ENCODE data around the gene NTRK3.

The NTRK3 gene

GRCh38 chr15:88126695-88127431, 129.7 kb downstream of the NTRK3 start:
- intact Hi-C loops (cut with micrococcal nuclease) = no loop called here
- Mint-ChIP-seq H3K36me3 (ENCODE audit: low read depth) (no peaks in the 10 kb centered on the region), H3K27me3 (no peaks in the 10 kb centered on the region), H3K27ac (no peak overlapping the region), H3K4me1 (ENCODE audit: low read depth) (no peaks in the 10 kb centered on the region), H3K9me3 (no peaks in the 10 kb centered on the region), H3K4me3 (no peak overlapping the region)

- H3K27ac Mint-ChIP-seq = no peak overlapping the region
- no peaks in the 10 kb centered on the region for H3K36me3 Mint-ChIP-seq (ENCODE audit: low read depth)
- H3K27me3 Mint-ChIP-seq = no peaks in the 10 kb centered on the region
- H3K9me3 Mint-ChIP-seq = no peaks in the 10 kb centered on the region
- H3K4me1 Mint-ChIP-seq (ENCODE audit: low read depth) = no peaks in the 10 kb centered on the region
- intact Hi-C loops (cut with micrococcal nuclease) = no loop called here
- no peak overlapping the region for H3K4me3 Mint-ChIP-seq
Measured at GRCh38 chr15:88125576-88125975, 131.0 kb downstream of the NTRK3 start.

GRCh38 chr15:88124199-88124598, 132.3 kb downstream of the NTRK3 start:
- Mint-ChIP-seq H3K36me3 (ENCODE audit: low read depth) (no peaks in the 10 kb centered on the region), H3K4me1 (ENCODE audit: low read depth) (no peaks in the 10 kb centered on the region), H3K27me3 (no peaks in the 10 kb centered on the region), H3K4me3 (no peak overlapping the region), H3K27ac (no peak overlapping the region), H3K9me3 (no peaks in the 10 kb centered on the region)
- intact Hi-C loops (cut with micrococcal nuclease) = no loop called here

GRCh38 chr15:88121968-88122530, 134.5 kb downstream of the NTRK3 start:
- H3K4me3 Mint-ChIP-seq = no peak overlapping the region

GRCh38 chr15:88120026-88120425, 136.5 kb downstream of the NTRK3 start:
- intact Hi-C loops (cut with micrococcal nuclease) = no loop called here
- no peaks in the 10 kb centered on the region for H3K9me3 Mint-ChIP-seq
- no peaks in the 10 kb centered on the region for H3K27me3 Mint-ChIP-seq
- H3K36me3 Mint-ChIP-seq (ENCODE audit: low read depth) = no peaks in the 10 kb centered on the region
- H3K4me3 Mint-ChIP-seq = no peak overlapping the region
- H3K4me1 Mint-ChIP-seq (ENCODE audit: low read depth) = no peaks in the 10 kb centered on the region
- H3K27ac Mint-ChIP-seq = no peak overlapping the region

More at GRCh38 chr15:88121968-88122530, 134.5 kb downstream of the NTRK3 start:
- Mint-ChIP-seq H3K27me3 (no peaks in the 10 kb centered on the region), H3K36me3 (ENCODE audit: low read depth) (no peaks in the 10 kb centered on the region), H3K4me1 (ENCODE audit: low read depth) (no peaks in the 10 kb centered on the region), H3K27ac (no peak overlapping the region), H3K9me3 (no peaks in the 10 kb centered on the region)
- intact Hi-C loops (cut with micrococcal nuclease) = no loop called here

GRCh38 chr15:88118741-88119140, 137.8 kb downstream of the NTRK3 start:
- Mint-ChIP-seq H3K27ac (no peak overlapping the region), H3K36me3 (ENCODE audit: low read depth) (no peaks in the 10 kb centered on the region), H3K27me3 (no peaks in the 10 kb centered on the region), H3K4me3 (no peak overlapping the region), H3K4me1 (ENCODE audit: low read depth) (no peaks in the 10 kb centered on the region), H3K9me3 (no peaks in the 10 kb centered on the region)
- intact Hi-C loops (cut with micrococcal nuclease) = no loop called here

- H3K9me3 Mint-ChIP-seq = no peaks in the 10 kb centered on the region
- intact Hi-C loops (cut with micrococcal nuclease) = no loop called here
- no peak overlapping the region for H3K4me3 Mint-ChIP-seq
- no peak overlapping the region for H3K27ac Mint-ChIP-seq
- no peaks in the 10 kb centered on the region for H3K4me1 Mint-ChIP-seq (ENCODE audit: low read depth)
- H3K27me3 Mint-ChIP-seq = no peaks in the 10 kb centered on the region
- no peaks in the 10 kb centered on the region for H3K36me3 Mint-ChIP-seq (ENCODE audit: low read depth)
Measured at GRCh38 chr15:88118035-88118434, 138.5 kb downstream of the NTRK3 start.

- Mint-ChIP-seq H3K27me3 (no peaks in the 10 kb centered on the region), H3K36me3 (ENCODE audit: low read depth) (no peaks in the 10 kb centered on the region), H3K9me3 (no peaks in the 10 kb centered on the region), H3K27ac (no peak overlapping the region), H3K4me3 (no peak overlapping the region), H3K4me1 (ENCODE audit: low read depth) (no peaks in the 10 kb centered on the region)
- intact Hi-C loops (cut with micrococcal nuclease) = no loop called here
Measured at GRCh38 chr15:88115486-88116152, 140.9 kb downstream of the NTRK3 start.

GRCh38 chr15:88113613-88114308, 142.8 kb downstream of the NTRK3 start:
- H3K4me1 Mint-ChIP-seq (ENCODE audit: low read depth) = no peaks in the 10 kb centered on the region
- intact Hi-C loops (cut with micrococcal nuclease) = no loop called here
- H3K9me3 Mint-ChIP-seq = no peaks in the 10 kb centered on the region
- no peak overlapping the region for H3K4me3 Mint-ChIP-seq
- no peak overlapping the region for H3K27ac Mint-ChIP-seq
- no peaks in the 10 kb centered on the region for H3K27me3 Mint-ChIP-seq
- H3K36me3 Mint-ChIP-seq (ENCODE audit: low read depth) = no peaks in the 10 kb centered on the region

- Mint-ChIP-seq H3K4me1 (ENCODE audit: low read depth) (no peaks in the 10 kb centered on the region), H3K27ac (no peak overlapping the region), H3K9me3 (no peaks in the 10 kb centered on the region), H3K36me3 (ENCODE audit: low read depth) (no peaks in the 10 kb centered on the region), H3K4me3 (no peak overlapping the region), H3K27me3 (peaks cover 1% of the 10 kb centered on the region)
- intact Hi-C loops (cut with micrococcal nuclease) = no loop called here
Measured at GRCh38 chr15:88108991-88109390, 147.5 kb downstream of the NTRK3 start.

- H3K9me3 Mint-ChIP-seq = no peaks in the 10 kb centered on the region
- no peak overlapping the region for H3K27ac Mint-ChIP-seq
- no peaks in the 10 kb centered on the region for H3K36me3 Mint-ChIP-seq (ENCODE audit: low read depth)
- peaks cover 1% of the 10 kb centered on the region for H3K27me3 Mint-ChIP-seq
- intact Hi-C loops (cut with micrococcal nuclease) = no loop called here
- H3K4me3 Mint-ChIP-seq = no peak overlapping the region
- H3K4me1 Mint-ChIP-seq (ENCODE audit: low read depth) = no peaks in the 10 kb centered on the region
Measured at GRCh38 chr15:88108477-88108876, 148.1 kb downstream of the NTRK3 start.

- H3K27me3 Mint-ChIP-seq = peaks cover 1% of the 10 kb centered on the region
- intact Hi-C loops (cut with micrococcal nuclease) = no loop called here
- H3K4me3 Mint-ChIP-seq = no peak overlapping the region
- no peaks in the 10 kb centered on the region for H3K4me1 Mint-ChIP-seq (ENCODE audit: low read depth)
- H3K36me3 Mint-ChIP-seq (ENCODE audit: low read depth) = no peaks in the 10 kb centered on the region
- no peaks in the 10 kb centered on the region for H3K9me3 Mint-ChIP-seq
- no peak overlapping the region for H3K27ac Mint-ChIP-seq
Measured at GRCh38 chr15:88106074-88106473, 150.5 kb downstream of the NTRK3 start.

- Mint-ChIP-seq H3K4me1 (ENCODE audit: low read depth) (no peaks in the 10 kb centered on the region), H3K27me3 (peaks cover 1% of the 10 kb centered on the region), H3K27ac (no peak overlapping the region), H3K36me3 (ENCODE audit: low read depth) (no peaks in the 10 kb centered on the region), H3K4me3 (no peak overlapping the region), H3K9me3 (no peaks in the 10 kb centered on the region)
- intact Hi-C loops (cut with micrococcal nuclease) = no loop called here
Measured at GRCh38 chr15:88104357-88104756, 152.2 kb downstream of the NTRK3 start.

GRCh38 chr15:88100181-88100580, 156.4 kb downstream of the NTRK3 start:
- H3K9me3 Mint-ChIP-seq = no peaks in the 10 kb centered on the region
- intact Hi-C loops (cut with micrococcal nuclease) = no loop called here
- H3K27ac Mint-ChIP-seq = no peak overlapping the region

More at GRCh38 chr15:88100181-88100580, 156.4 kb downstream of the NTRK3 start:
- Mint-ChIP-seq H3K27me3 (no peaks in the 10 kb centered on the region), H3K4me1 (ENCODE audit: low read depth) (no peaks in the 10 kb centered on the region), H3K4me3 (no peak overlapping the region), H3K36me3 (ENCODE audit: low read depth) (no peaks in the 10 kb centered on the region)
